Spleen (tissue), 7 donors: ENCODE measurements around the gene S1PR5.

Source experiments
- CTCF ChIP-seq, 11 experiments: fragments of 200-600 bp in 7 of 11; fragments of 450-650 bp in 4 of 11; sonication (generic) in 4 of 11; IDR thresholded peaks in 8 of 11; conservative IDR thresholded peaks in 3 of 11; 1 replicate in 7 of 11; 2 replicates in 4 of 11; pipeline versions ENCODE4 v1.4.0 to v1.8.0; 2016 to 2021; ENCODE audit warnings: antibody characterized with exemption in 11 of 11, inconsistent platforms in 4 of 11, mild to moderate bottlenecking in 1 of 11
- POLR2A ChIP-seq, 3 donors: fragments of 450-650 bp; IDR thresholded peaks; one replicate each; pipeline ENCODE4 v1.5.1; 2017; ENCODE audit warnings: antibody characterized with exemption in 3 of 3, mild to moderate bottlenecking in 1 of 3
- POLR2AphosphoS5 ChIP-seq, 3 donors: sonication (generic); formaldehyde crosslinking; IDR thresholded peaks; one replicate each; pipeline ENCODE4 v1.5.1; 2017; ENCODE audit warnings: antibody characterized with exemption in 3 of 3
- donor health status: DM: no; HTN: no; CAD: no; lungs with moderate emphysema.
- donor health status: DM: no; HTN: no; CAD: no.
- donor health status: DM: no; HTN: no; CAD: no.

GRCh38 chr19:10553087-10553667 is 35.9 kb upstream of the S1PR5 start:
- TF ChIP-seq POLR2A (IDR thresholded peaks at IDR 0.05) (no peak), CTCF (IDR thresholded peaks at IDR 0.05 in 8 of 11, conservative IDR thresholded peaks at IDR 0.05 in 3 of 11) (no peak), POLR2AphosphoS5 (IDR thresholded peaks at IDR 0.05) (no peak)
